Mesodermal cell (in vitro differentiated cells): ENCODE results near the gene TTC29.

ENCODE experiments used
- H3K27ac ChIP-seq: 2 replicates; pipeline ENCODE4 v1.7.0; 2013; ENCODE audit warnings: mild to moderate bottlenecking, low read depth, low read length, moderate library complexity; ENCODE audit not compliant: severe bottlenecking
- H3K36me3 ChIP-seq: 2 replicates; pipeline ENCODE4 v1.7.1; 2013; ENCODE audit warnings: mild to moderate bottlenecking, low read length, moderate library complexity; ENCODE audit not compliant: control insufficient read depth, insufficient read depth
- H3K4me1 ChIP-seq: one replicate; pipeline ENCODE4 v1.7.1; 2013; ENCODE audit warnings: mild to moderate bottlenecking, low read length; ENCODE audit not compliant: insufficient read depth, control insufficient read depth, poor library complexity, severe bottlenecking
- H3K4me3 ChIP-seq: 2 replicates; pipeline ENCODE4 v1.7.0; 2013; ENCODE audit warnings: low read length, control low read depth, mild to moderate bottlenecking; ENCODE audit not compliant: insufficient read depth, poor library complexity, severe bottlenecking; ENCODE audit errors: extremely low read depth
- H3K9me3 ChIP-seq: 2 replicates; pipeline ENCODE4 v1.7.1; 2013; ENCODE audit warnings: mild to moderate bottlenecking, low read length, moderate library complexity; ENCODE audit not compliant: control insufficient read depth
- WGBS, 2 experiments: methylation state at CpG; one replicate each; pipeline ENCODE4 v1.1.5; 2013; ENCODE audit warnings: missing lambda C conversion rate in 2 of 2; ENCODE audit not compliant: insufficient coverage in 2 of 2; 5-methylcytosine and 5-hydroxymethylcytosine counted together

TTC29 gene

DNA sequence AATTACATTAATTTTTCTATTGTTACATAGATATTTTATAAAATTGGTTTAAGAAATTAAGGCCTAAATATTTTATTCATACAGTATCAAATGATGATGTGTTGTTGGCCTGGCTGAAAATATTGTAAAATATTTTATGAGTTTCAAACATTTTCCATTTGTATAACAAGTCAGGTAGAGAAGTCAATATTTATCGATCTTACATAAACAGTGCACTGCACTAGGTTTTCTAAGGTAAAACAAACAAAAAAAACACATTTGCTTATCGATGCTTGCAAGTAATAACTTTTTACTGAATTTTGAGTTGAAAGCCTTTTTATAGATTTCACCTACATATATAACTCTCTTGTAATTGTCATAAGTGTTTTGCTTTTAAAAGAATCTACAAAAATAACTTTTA, 7.2 kb upstream of the TTC29 start:
- Histone ChIP-seq H3K4me3 (no peak overlapping the region), H3K27ac (no peak overlapping the region), H3K9me3 (no peaks in the 10 kb centered on the region), H3K4me1 (no peaks in the 10 kb centered on the region), H3K36me3 (no peaks in the 10 kb centered on the region)
- no CpG with 5 or more reads among the region's 2 CpGs for WGBS, 2 experiments

- Histone ChIP-seq H3K27ac (no peak overlapping the region), H3K4me1 (no peaks in the 10 kb centered on the region), H3K36me3 (no peaks in the 10 kb centered on the region), H3K4me3 (no peak overlapping the region), H3K9me3 (no peaks in the 10 kb centered on the region)
Measured at GRCh38 chr4:146949559-146949958, 3.9 kb upstream of the TTC29 start.

DNA sequence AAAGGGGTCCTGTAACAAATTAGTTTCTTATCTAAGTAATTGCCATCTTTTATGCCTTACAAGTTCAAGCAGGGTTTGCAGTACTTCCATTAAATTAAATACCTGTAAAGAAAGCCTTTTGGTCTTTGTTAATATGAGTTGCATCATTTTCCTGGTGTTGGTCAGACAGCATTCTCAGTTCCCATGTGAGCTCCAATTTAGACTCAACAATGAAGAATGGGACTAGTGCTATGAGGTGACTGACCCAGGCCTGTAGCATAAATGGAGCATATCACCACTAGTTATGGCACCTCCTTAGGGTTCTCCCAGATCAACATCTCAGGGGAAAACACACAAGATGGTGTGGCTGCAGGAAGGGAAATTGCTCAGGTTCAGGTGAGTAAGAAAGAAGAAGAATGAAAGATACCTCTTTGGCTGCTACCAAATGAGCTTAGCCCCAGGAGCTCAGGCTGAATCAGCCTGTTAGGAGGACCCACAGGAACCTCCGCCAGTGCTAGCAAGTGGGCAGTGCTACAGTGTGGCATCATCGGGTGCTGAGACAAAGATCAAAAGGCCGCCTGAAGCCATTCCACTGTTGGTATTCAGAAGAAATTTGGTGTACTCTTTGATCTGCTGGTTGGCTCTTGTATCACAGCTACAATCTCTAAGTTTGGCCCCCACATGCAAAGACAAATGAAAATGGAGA, 1.8 kb downstream of the TTC29 start:
- Histone ChIP-seq H3K27ac (no peak overlapping the region), H3K36me3 (no peaks in the 10 kb centered on the region), H3K4me1 (no peaks in the 10 kb centered on the region), H3K9me3 (no peaks in the 10 kb centered on the region), H3K4me3 (no peak overlapping the region)
- 21 to 31% methylated on average over 3 of the region's 3 CpGs for WGBS, 2 experiments

DNA sequence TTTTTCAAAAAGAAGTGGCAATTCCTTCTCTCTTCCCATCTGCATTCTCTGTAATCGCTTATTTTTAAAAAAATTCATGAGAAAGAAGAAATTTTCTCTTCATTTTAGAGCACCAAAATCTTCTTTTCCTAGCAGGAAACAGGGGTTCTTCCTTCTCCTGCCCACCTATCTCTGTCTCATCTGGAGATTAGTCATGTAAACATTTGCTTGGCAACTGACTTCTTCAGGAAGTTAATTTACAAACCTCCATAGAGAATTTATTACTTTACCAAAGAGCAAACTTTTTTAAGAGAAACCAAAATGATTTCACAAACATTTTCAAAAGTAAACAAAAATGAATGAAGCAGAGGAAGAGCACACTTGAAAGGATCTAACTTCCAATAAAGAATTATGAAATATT, 13.5 kb downstream of the TTC29 start:
- H3K4me3 ChIP-seq: no peak overlapping the region
- H3K27ac ChIP-seq: no peak overlapping the region
- no CpG with 5 or more reads among the region's 1 CpG for WGBS, 2 experiments
- no peaks in the 10 kb centered on the region for H3K4me1 ChIP-seq
- no peaks in the 10 kb centered on the region for H3K9me3 ChIP-seq
- H3K36me3 ChIP-seq: no peaks in the 10 kb centered on the region

GRCh38 chr4:146930673-146931072, 15.0 kb downstream of the TTC29 start:
- no CpG with 5 or more reads among the region's 2 CpGs for WGBS, 2 experiments
- H3K4me3 ChIP-seq: no peak overlapping the region
- H3K27ac ChIP-seq: no peak overlapping the region
- H3K36me3 ChIP-seq: no peaks in the 10 kb centered on the region
- H3K9me3 ChIP-seq: no peaks in the 10 kb centered on the region
- H3K4me1 ChIP-seq: no peaks in the 10 kb centered on the region

DNA sequence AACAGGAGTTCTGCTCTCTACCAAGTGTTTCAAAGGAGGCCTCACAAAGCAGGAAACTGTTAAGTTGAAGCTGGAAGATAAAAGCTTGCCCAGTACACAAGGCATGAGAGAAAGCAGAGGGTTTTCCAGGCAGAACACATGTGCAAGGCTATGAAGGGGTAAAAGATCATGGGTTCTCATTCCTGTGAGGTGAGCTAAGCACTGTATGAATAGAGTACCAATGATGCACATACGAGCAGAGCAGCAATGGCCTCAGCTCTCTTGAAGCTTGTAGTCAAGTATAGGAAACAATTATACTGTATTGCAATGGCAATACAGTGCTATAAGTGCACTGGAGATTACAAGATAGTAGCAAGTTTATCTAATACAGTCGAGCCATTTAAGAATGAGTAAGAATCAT, 18.0 kb downstream of the TTC29 start:
- 85 to 89% methylated on average over 2 of the region's 2 CpGs for WGBS, 2 experiments
- H3K9me3 ChIP-seq: no peaks in the 10 kb centered on the region
- H3K4me1 ChIP-seq: no peaks in the 10 kb centered on the region

DNA sequence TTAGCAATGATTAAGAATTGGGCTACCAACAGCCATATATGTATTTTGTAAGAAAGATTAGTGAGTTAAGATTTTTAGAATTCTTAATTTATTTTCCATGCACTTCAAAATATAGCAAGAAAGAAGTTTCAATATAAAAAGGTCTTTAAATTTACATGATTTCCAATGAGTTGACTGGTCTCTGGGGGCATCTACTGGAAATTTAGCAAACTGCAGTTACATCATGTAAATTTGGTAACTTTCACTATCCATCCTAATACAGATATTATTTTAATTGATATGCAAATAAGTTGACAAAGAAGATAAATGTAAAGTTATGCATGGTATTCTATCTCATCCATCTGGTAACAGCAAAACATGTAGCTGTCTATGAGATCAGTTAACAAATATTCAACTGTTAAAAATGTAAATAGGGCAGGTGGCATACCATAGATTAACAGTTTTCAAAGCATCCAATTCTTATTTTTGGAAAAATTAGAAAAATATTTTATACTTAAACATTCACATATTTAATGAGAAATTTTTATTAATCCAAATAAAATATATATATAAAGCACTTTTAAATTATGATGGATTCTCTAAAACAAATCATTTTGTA, 29.1 kb downstream of the TTC29 start:
- Histone ChIP-seq H3K9me3 (no peaks in the 10 kb centered on the region), H3K36me3 (no peaks in the 10 kb centered on the region), H3K4me3 (no peak overlapping the region), H3K4me1 (no peaks in the 10 kb centered on the region), H3K27ac (no peak overlapping the region)

More for the DNA sequence above, 18.0 kb downstream of the TTC29 start:
- no peak overlapping the region for H3K27ac ChIP-seq
- no peaks in the 10 kb centered on the region for H3K36me3 ChIP-seq
- no peak overlapping the region for H3K4me3 ChIP-seq

DNA sequence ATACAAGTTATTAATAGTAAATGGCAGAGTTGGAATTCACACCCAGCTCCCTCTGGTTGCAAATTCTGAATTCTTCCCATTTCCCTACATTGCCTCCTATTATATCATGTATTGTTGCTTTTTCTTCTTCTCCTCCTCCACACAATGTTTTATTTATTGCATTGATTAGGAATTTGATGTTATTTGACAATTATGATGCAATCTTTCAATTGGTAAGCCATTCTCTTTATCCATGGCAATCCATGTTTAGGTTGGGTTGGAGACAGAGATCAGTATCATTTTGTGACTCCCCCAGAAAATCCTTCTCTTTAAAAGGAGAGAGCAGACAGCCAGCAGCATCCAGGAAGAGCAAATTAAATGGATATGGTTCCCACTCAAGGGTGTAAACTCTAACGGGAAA, 30.5 kb downstream of the TTC29 start:
- no CpG with 5 or more reads among the region's 1 CpG for WGBS, 2 experiments
- Histone ChIP-seq H3K27ac (no peak overlapping the region), H3K9me3 (no peaks in the 10 kb centered on the region), H3K4me3 (no peak overlapping the region), H3K36me3 (no peaks in the 10 kb centered on the region), H3K4me1 (no peaks in the 10 kb centered on the region)

GRCh38 chr4:146900295-146900694, 45.4 kb downstream of the TTC29 start:
- no peak overlapping the region for H3K4me3 ChIP-seq
- no peak overlapping the region for H3K27ac ChIP-seq
- no peaks in the 10 kb centered on the region for H3K9me3 ChIP-seq
- H3K36me3 ChIP-seq: no peaks in the 10 kb centered on the region
- H3K4me1 ChIP-seq: no peaks in the 10 kb centered on the region
- WGBS, 2 experiments: 100% methylated on average over 1 of the region's 5 CpGs; no CpG with 5 or more reads in 1 of the 2 experiments

DNA sequence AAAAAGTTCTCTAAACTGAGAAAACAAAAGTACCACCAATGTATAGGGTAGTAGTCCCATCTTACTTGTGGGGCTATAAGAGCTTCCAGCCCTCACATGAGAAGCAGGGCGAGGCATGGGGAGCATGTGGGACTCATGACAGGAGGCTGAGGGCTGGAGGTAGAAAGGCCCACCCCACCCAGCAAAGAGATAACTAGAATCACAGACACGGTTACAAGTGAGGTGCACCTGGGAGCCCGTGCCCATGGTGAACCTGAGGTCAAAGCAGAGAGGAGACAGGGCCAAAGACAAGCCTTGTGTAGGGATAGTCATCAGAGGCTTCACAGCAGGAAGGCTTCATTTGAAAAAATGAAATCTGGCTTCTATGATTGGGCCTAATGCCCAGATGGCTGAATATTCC, 55.4 kb downstream of the TTC29 start:
- no peak overlapping the region for H3K27ac ChIP-seq
- no peaks in the 10 kb centered on the region for H3K4me1 ChIP-seq
- no peaks in the 10 kb centered on the region for H3K36me3 ChIP-seq
- no peaks in the 10 kb centered on the region for H3K9me3 ChIP-seq
- WGBS, 2 experiments: 100% methylated on average over 1 to 2 of the region's 3 CpGs
- H3K4me3 ChIP-seq: no peak overlapping the region

GRCh38 chr4:146883070-146883469, 62.6 kb downstream of the TTC29 start:
- H3K4me3 ChIP-seq: no peak overlapping the region
- H3K9me3 ChIP-seq: no peaks in the 10 kb centered on the region
- H3K36me3 ChIP-seq: no peaks in the 10 kb centered on the region
- 80 to 100% methylated on average over 1 to 2 of the region's 3 CpGs for WGBS, 2 experiments
- no peak overlapping the region for H3K27ac ChIP-seq
- no peaks in the 10 kb centered on the region for H3K4me1 ChIP-seq
